ENCODE measurements around the gene METTL23.

DNA sequence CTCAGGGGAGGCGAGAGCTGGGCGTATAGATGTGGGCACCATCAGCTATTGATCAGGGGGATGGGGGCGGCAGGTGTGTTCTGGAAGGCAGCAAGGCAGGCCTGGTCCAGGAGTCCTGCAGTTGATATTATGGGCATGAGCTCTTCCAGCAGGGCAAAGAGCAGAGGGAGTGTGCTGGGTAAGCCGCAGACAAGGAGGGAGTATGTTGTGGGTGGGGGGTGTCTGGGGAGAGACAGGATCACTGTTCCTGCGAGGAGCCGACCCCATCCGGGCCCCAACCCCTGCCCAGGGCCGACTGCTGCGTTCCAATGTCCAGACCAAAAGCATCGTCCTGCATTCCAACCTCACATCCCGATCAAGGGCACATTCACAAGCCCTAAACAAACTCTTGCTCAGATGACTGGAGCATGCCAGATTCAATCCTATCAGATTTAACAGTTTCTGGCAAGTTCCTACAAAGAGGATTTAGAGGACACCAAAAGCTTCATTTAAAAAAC is 25.1 kb upstream of the METTL23 start:
- TF ChIP-seq POLR2A (IDR thresholded peaks at IDR 0.05) (no peak), EP300 (IDR thresholded peaks at IDR 0.05) (no peak)
- TF ChIP-seq, protein P1, sequence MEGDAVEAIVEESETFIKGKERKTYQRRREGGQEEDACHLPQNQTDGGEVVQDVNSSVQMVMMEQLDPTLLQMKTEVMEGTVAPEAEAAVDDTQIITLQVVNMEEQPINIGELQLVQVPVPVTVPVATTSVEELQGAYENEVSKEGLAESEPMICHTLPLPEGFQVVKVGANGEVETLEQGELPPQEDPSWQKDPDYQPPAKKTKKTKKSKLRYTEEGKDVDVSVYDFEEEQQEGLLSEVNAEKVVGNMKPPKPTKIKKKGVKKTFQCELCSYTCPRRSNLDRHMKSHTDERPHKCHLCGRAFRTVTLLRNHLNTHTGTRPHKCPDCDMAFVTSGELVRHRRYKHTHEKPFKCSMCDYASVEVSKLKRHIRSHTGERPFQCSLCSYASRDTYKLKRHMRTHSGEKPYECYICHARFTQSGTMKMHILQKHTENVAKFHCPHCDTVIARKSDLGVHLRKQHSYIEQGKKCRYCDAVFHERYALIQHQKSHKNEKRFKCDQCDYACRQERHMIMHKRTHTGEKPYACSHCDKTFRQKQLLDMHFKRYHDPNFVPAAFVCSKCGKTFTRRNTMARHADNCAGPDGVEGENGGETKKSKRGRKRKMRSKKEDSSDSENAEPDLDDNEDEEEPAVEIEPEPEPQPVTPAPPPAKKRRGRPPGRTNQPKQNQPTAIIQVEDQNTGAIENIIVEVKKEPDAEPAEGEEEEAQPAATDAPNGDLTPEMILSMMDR (IDR thresholded peaks at IDR 0.05), result no peak
